Measurements from ENCODE around the gene SLC35F5.
"Not testable (repeated sequence)": the region's sequence is repeated elsewhere in the genome, so short reads cannot be mapped to it uniquely, and the experiment has no call there.

Gene SLC35F5

DNA sequence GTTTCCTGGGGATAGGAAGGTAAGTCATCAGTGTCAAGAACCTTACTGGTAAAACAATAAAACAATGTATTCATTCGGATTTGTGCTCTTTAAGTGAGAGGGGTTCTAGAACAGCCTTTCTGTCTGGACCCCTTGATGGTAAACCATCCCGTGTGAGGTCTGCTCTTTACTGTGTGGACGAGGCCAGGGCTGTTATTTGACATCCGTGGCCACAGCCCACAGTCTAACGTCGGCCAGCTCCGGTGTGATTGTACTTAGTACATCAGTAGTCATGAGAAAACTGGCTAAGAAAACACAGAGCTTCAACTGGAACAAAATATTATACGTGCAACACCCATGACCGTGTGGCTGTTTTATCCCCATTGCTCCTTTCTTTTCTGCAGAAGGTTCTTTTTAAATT is 62.0 kb downstream of the SLC35F5 start:
- DNase-seq, result no peak

DNA sequence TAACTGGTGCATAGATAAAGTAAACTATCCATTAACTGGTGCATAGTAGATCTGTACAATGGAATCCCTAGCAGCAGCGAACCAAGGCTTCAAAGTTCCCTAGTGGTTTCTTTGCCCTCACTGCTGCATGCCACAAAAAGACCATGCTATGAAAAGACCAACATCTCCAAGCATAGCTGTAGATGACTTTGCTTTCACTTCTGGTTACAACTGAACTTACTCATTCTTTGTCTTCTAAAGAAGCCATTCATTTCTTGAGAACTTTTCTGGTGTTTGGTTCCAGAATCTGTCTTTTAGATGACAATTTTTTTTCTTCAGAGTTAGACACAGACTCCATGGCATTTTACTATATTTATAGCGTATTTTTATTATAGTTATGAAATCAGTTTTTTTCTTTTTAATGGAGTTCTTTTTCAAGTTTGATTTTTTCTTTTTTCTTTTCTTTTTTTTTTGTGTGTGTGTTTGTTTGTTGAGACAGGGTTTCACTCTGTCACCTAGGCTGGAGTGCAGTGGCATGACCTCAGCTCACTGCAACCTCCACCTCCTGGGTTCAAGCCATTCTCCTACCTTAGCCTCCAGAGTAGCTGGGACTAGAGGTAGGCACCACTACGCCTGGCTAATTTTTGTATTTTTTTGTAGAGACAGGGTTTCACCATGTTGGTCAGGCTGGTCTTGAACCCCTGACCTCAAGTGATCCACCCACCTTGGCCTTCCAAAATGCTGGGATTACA is 63.6 kb downstream of the SLC35F5 start:
- peak; percentile 29 for DNase-seq

DNA sequence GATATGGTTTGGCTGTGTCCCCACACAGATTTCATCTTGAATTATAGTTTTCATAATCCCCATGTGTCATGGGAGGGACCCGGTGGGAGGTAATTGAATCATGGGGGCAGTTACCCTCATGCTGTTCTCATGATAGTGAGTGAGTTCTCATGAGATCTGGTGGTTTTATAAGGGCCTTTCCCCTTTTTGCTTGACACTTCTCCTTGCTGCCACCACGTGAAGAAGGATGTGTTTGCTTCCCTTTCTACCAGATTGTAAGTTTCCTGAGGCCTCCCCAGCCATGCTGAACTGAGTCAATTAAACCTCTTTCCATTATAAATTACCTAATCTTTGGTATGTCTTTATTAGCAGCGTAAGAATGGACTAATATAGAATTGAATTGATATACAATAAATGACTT is 65.6 kb downstream of the SLC35F5 start:
- DNase-seq, result not testable (repeated sequence)

DNA sequence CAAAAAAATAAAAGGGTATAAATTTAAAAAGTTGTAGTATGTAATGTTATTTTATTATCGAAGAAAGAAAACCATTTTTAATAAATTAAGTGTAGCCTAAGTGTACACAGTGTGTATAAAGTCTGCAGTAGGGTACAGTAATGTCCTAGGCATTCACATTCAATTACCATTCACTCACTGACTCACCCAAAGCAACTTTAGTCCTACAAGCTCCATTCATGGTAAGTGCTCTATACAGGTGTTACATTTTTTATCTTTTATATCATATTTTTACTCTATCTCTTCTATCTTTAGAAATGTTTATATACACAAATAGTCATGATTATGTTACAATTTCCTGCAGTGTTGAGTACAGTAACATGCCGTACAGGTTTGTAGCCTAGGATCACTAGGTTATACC is 69.9 kb downstream of the SLC35F5 start:
- DNase-seq, result no peak

DNA sequence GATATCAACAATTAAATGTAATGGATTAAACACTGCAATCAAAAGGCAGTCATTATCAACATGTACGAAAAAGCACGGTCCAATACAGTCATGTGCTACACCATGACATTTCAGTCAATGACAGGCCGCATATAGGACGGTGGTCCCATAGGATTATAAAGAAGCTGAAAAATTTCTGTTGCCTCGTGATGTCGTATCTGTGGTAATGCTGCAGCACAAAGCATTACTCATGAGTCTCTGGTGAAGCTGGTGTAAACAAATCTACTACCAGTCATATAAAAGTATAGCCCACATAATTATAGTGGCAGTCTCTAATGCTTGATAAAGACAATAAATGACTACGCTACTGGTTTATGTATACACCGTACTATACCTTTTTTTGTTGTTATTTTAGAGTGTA is 71.0 kb downstream of the SLC35F5 start:
- DNase-seq, result no peak

DNA sequence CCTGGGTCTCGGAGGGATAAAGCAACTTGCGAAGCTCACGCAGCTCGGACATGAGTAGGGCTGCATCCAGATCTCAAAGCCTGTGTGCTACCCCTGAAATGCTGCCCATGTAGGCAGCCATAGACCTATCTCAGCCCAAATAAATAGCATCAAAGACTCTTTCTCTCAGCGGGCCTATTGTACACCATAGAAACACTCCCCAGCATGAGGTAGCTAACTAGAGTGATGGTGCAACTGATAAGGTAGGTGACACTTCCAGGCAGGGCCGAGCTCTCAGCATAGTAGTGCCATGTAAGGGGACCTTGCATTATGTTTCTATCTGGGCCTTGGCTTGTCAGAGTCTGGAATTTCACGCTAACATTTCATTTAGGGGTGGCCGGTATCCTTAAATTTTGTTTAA is 77.0 kb downstream of the SLC35F5 start:
- DNase-seq, result no peak

DNA sequence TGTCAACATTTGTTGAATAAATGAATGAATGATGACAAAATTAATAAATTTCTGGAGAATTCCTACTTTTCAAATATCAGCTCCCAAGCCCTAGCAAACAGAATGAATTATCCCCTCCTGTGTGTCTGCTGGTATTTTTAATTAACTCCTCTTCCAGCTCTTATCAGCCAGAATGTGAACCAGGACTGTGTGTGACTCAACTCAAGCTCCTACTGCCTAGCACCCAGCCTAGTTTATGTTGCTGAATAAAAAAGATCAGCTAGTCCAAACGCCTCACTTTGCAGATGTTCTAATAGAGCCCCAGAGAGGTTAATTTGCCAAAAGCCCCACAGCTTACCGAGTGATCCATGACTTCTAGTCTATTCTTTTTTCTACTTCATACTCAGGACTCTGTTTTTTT is 79.1 kb downstream of the SLC35F5 start:
- no peak for DNase-seq

DNA sequence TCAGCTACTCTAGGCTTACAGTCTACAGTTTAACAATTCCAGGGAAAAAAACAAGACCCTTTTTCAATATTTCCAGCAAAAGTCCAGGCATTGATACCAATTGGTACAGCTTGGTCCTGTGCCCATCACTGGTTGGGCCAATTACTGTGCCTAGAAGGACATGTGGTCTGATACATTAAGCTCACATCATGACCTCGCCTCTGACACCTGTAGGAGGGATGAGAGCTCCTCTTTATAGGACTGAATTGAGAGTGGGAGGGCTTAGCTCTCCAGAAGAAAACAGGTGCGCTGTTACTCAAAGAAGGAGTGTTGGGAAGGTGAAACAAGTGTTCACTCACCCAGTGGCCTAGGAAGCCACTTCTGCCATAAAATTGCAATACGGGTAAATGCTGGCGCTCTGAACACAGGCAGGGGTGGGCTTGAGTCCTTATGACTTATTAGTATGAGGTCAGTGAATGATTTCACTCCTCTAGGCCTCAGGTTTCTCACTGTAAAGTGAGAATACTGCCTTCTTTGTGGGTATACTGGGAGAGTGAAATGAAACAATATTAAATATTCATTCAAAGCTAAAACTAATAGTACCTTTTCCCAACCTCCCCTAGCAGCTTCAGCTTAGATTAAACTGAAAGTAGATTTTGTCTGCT is 79.7 kb downstream of the SLC35F5 start:
- DNase-seq, result no peak

DNA sequence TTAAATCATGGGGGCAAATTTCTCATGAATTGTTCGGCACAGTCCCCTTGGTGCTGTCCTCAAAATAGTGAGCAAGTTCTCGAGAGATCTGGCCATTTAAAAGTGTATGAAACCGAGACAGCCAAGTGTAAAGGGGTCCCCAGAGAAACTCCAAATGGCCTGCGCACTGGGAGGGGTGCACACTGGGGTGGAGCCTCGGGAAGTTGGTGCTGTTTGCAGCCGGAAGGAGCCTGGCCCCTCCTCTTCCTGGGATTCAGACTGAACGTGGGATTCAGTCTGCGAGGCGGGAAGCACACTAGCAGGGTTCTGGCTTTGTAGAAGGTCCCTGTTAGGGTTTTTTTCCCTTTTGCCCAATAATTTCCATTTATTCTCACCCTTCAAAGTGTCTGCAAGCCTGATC is 80.6 kb downstream of the SLC35F5 start:
- no peak for DNase-seq

DNA sequence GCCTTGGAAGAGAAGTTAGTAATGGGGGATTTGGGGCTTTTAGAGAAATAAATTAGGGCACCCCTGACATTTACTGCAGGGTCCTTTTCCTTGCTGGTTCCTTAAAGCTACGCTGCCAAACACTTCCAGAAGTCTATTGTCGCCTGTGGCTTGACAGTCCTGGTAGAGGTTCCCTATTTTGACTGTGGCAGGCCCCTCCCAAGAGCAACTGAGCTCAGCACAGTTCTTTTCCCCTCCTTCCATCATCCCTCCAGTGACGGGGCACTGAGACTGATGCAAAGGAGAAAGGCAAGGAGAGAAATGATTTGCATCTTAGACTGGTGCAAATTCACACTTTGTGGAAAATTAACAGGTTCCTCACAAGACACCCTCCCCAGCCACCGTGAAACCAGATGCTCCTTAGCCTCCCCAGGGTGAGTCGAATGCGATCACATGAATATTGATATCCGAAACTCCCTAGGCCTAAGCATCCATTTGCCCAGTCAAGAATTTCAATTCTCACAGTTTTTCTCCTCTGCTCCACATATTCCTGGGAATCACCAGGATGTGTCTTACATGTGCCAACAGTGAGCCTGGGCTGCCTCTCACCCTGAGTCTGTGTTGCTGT is 84.0 kb downstream of the SLC35F5 start:
- no peak for DNase-seq

DNA sequence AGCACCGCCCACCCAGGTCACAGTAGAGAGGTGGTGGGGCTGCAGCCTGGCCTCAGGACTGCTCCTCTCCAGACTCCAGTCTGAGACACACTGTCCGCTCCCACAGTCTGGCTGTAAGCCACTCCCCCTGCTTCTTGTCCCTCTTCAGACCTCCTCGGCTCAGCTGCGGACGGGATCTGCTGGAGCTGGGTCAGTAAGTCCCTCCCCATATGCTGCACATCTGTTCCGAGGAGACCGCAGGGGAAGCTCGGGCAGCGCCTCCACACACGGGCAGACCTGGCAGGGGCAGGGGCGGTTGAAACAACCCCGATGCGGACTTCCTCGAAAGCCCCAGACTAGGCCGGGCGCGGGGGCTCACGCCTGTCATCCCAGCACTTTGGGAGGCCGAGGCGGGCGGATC is 87.4 kb downstream of the SLC35F5 start:
- not testable (repeated sequence) for DNase-seq

DNA sequence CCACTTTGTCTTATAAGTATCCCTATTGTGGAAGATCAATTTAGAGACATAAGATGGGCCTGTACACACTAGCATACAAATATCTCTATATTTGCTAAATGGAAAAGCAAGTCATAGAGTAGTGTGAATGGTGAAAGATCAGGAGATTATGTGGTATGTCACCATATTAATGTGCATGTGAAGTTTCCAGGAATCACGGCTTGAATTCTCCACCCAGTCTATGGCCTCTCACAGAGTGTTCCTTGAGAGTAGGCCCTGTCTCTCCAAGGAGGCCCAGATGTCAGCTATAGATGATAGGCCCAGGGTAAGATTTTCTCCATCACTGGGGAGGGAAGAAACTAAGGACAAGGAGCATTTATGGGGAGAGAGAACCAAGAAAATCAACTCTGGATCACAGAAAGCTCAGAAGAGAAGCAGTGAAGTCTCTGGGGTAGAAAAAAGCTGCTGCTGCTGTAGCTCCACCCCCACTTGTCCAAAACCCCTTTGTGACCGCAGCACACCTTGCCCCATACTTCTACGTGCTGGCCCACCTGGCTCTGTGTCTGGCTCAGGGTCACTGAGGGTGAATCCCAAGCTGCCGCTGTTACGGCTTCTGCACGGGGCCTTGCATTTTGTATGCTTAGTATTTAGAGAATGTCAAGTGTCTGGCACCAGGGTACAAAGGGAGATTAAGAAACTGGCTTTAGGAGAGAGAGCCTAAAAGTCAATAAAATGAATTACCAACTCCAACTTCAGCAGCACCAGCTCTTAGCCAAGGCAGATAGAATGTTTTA is 91.5 kb downstream of the SLC35F5 start:
- DNase-seq, result not testable (repeated sequence)

DNA sequence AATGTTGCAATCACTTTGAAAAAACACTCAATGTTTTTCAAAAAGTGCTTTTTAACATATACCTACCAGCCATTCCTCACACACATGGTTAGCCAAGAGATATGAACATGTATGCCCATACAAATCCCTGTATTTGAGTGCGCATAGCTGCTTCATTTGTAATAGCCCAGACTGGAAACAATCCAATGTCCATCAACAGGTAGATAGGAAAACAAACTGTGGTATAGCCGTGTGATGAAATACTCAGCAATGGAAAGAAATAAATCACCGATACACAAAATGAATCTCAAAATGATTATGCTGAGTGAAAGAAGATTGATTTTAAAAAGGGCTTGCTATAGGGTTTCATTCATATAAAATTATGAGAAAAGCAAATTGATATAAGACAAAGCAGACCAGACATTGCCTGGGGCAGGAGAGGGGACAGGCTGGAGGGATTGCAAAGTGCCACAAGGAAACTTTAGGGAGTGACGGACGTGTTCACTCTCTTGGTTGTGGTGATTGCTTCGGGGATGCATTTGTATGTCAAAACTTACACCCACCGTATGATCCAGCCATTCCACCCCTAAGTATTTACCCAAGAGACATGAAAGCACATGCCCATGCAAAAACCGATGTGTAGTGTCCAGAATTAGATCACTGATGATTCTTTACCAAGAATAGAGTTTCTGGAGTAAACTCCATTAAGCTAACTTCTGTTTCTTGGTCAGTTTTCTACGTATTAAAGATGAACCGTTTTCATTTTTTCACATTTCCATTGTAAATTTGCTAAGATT is 93.0 kb downstream of the SLC35F5 start:
- DNase-seq, result not testable (repeated sequence)

Measured in CD4-positive, alpha-beta T cell treated with Interleukin-6 for 4 hours (primary cell).